22Rv1 (cell line): ENCODE data around the gene RAB7B.

Experiments
- CTCF ChIP-seq: fragments of 450-650 bp; IDR thresholded peaks from 2 replicates; pipeline ENCODE4 v1.5.1; 2017; ENCODE audit warnings: mild to moderate bottlenecking
- ZFX ChIP-seq: fragments of 450-650 bp; IDR thresholded peaks from 2 replicates; pipeline ENCODE4 v1.6.1; 2017; ENCODE audit warnings: antibody characterized with exemption, borderline replicate concordance

GRCh38 chr1:205991237-205991636 is 12.0 kb downstream of the RAB7B start:
- TF ChIP-seq CTCF: no peak
- no peak for TF ChIP-seq ZFX
